DND-41 (cell line): ENCODE measurements around the gene LRRC39.
"Not testable (repeated sequence)": the region's sequence is repeated elsewhere in the genome, so short reads cannot be mapped to it uniquely, and the experiment has no call there.

Experiments used
- ATAC-seq: fragments of 200-7000 bp; cut with Tn5 transposase; 3 replicates; pipeline ENCODE4 v1.9.1; 2021; ENCODE audit warnings: low read depth; ENCODE audit not compliant: insufficient read depth
- DNase-seq: peaks from one replicate; pipeline ENCODE4 v3.0.0-alpha.2; 2020
- H2AFZ ChIP-seq: 2 replicates; pipeline ENCODE4 v1.6.0; 2012; ENCODE audit warnings: low read depth, low read length
- H3K27ac ChIP-seq: 2 replicates; pipeline ENCODE4 v1.5.1; 2012; ENCODE audit warnings: low read length, inconsistent platforms
- H3K27me3 ChIP-seq: fragments of 200-600 bp; sonication (generic); 2 replicates; pipeline ENCODE4 v1.6.0; 2012; ENCODE audit warnings: low read length, mild to moderate bottlenecking, inconsistent platforms; ENCODE audit not compliant: insufficient read depth, poor library complexity
- H3K36me3 ChIP-seq: 2 replicates; pipeline ENCODE4 v1.5.1; 2012; ENCODE audit warnings: low read length, inconsistent platforms; ENCODE audit not compliant: insufficient read depth
- H3K4me1 ChIP-seq: 2 replicates; pipeline ENCODE4 v1.5.1; 2012; ENCODE audit warnings: mild to moderate bottlenecking, low read length; ENCODE audit not compliant: insufficient read depth
- H3K4me2 ChIP-seq: 2 replicates; pipeline ENCODE4 v1.6.0; 2012; ENCODE audit warnings: mild to moderate bottlenecking, moderate library complexity, low read length, inconsistent platforms; ENCODE audit not compliant: insufficient read depth
- H3K4me3 ChIP-seq, 2 experiments: fragments of 200-600 bp in 1 of 2; shearing (Covaris generic) in 1 of 2; 2 replicates each; pipeline ENCODE4 v1.5.1; 2012 to 2016; ENCODE audit warnings: inconsistent platforms in 2 of 2, low read length in 2 of 2, mild to moderate bottlenecking in 2 of 2, low read depth in 1 of 2, moderate library complexity in 1 of 2
- H3K79me2 ChIP-seq: 2 replicates; pipeline ENCODE4 v1.6.0; 2012; ENCODE audit warnings: low read length, inconsistent platforms; ENCODE audit not compliant: insufficient read depth
- H3K9ac ChIP-seq: 2 replicates; pipeline ENCODE4 v1.6.0; 2012; ENCODE audit warnings: low read depth, mild to moderate bottlenecking, inconsistent platforms, low read length, moderate library complexity
- H3K9me3 ChIP-seq: 2 replicates; pipeline ENCODE4 v1.5.1; 2012; ENCODE audit warnings: low read length, moderate library complexity, mild to moderate bottlenecking, inconsistent platforms; ENCODE audit not compliant: insufficient read depth, severe bottlenecking
- H4K20me1 ChIP-seq: 2 replicates; pipeline ENCODE4 v1.6.0; 2012; ENCODE audit warnings: low read length; ENCODE audit not compliant: insufficient read depth
- CTCF ChIP-seq: IDR thresholded peaks from 2 replicates; pipeline ENCODE4 v1.5.1; 2012; ENCODE audit warnings: borderline replicate concordance, low read length, moderate library complexity, mild to moderate bottlenecking; ENCODE audit not compliant: poor library complexity, severe bottlenecking; ENCODE audit errors: extremely low read depth
- EZH2 ChIP-seq: IDR thresholded peaks from 3 replicates; pipeline ENCODE4 v1.6.1; 2012; ENCODE audit warnings: borderline replicate concordance, low read depth, mild to moderate bottlenecking, moderate library complexity, low read length, inconsistent platforms; ENCODE audit not compliant: severe bottlenecking

LRRC39 gene

DNA sequence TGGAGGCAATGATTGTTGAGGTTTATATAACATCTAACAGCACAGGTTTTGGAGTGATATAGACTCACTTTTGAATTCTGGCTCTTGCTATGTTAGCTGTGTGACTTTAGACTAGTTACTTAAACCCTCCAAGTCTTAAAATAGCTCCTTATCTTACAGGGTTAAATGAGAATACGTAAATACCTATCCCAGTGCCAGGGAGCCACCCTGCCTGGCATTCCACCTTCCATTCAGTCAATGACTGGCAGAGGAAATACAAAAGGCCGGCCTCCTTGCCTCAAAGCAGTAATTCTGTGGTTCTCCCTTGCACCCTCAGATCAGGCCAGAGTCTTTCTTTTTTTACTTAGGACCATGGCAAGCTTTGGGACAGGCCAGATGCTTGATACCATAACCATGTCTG, 39.8 kb upstream of the LRRC39 start:
- peaks cover 31% of the 10 kb centered on the region for H3K36me3 ChIP-seq
- H3K79me2 ChIP-seq, result no peaks in the 10 kb centered on the region
- no peak overlapping the region for H3K27ac ChIP-seq
- no peak overlapping the region for H3K4me3 ChIP-seq
- no peak overlapping the region for H3K9ac ChIP-seq
- no peaks in the 10 kb centered on the region for H3K9me3 ChIP-seq
- H3K4me2 ChIP-seq, result no peak overlapping the region
- H4K20me1 ChIP-seq, result no peaks in the 10 kb centered on the region
- TF ChIP-seq CTCF (no peak), EZH2 (no peak)
- ATAC-seq, result no peak
- no peak overlapping the region for H2AFZ ChIP-seq
- no peak for DNase-seq
- peaks cover 3% of the 10 kb centered on the region; the same call in 1 of the 2 replicates for H3K4me1 ChIP-seq
- no peaks in the 10 kb centered on the region for H3K27me3 ChIP-seq

GRCh38 chr1:100215101-100215500, 37.0 kb upstream of the LRRC39 start:
- Histone ChIP-seq H3K4me1 (peaks cover 3% of the 10 kb centered on the region; the same call in 1 of the 2 replicates), H3K4me3 (no peak overlapping the region), H3K27ac (no peak overlapping the region), H3K36me3 (peaks cover 50% of the 10 kb centered on the region), H4K20me1 (no peaks in the 10 kb centered on the region), H3K27me3 (no peaks in the 10 kb centered on the region), H3K4me2 (no peak overlapping the region), H3K9me3 (no peaks in the 10 kb centered on the region), H3K79me2 (no peaks in the 10 kb centered on the region), H2AFZ (no peak overlapping the region), H3K9ac (no peak overlapping the region)
- no peak for ATAC-seq
- DNase-seq, result no peak
- TF ChIP-seq EZH2 (no peak), CTCF (no peak)

DNA sequence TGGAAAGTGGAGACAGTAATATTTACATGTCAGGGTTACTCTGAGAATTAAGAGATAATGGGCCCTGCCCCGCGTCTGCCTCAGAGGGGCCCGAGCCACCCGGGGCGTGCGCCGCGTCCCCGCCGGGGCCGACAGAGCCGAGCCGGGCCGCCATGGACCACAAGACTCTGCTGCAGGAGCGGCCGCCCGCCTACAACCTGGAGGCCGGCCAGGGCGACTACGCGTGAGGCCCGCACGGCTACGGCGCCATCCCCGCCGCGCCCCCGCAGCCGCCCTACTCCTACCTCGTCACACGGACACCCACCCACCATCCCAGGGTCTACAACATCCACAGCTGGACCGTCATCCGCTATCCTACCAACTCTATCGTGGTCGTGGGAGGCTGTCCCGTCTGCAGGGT, 35.1 kb upstream of the LRRC39 start:
- Histone ChIP-seq H2AFZ (no peak overlapping the region), H3K36me3 (peaks cover 58% of the 10 kb centered on the region), H3K4me3 (no peak overlapping the region), H3K27me3 (no peaks in the 10 kb centered on the region), H3K4me2 (no peak overlapping the region), H3K27ac (no peak overlapping the region), H3K79me2 (no peaks in the 10 kb centered on the region), H3K4me1 (no peaks in the 10 kb centered on the region), H3K9me3 (no peaks in the 10 kb centered on the region), H4K20me1 (no peaks in the 10 kb centered on the region), H3K9ac (no peak overlapping the region)
- no peak for TF ChIP-seq EZH2
- no peak for TF ChIP-seq CTCF
- no peak for DNase-seq
- no peak for ATAC-seq

DNA sequence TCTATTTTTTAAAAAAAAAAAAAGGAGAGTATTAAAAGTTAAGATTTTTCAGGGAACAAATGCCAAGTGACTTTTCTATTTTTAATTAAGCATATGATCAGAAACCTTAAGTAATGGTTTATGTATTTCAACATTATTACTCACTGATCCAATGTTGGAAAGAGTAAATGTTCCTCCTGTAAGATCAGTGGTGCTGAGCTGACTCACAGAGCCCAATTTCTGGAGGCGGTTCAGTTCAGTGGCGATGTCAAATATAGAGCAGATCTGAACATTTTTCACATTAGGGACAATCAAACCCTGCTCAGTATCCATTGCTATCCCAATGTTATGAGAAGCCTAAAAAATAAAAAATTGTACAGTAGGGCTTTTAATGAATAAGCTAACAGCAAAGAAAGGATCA, 28.2 kb upstream of the LRRC39 start:
- Histone ChIP-seq H3K4me3 (no peak overlapping the region), H3K4me1 (no peaks in the 10 kb centered on the region), H3K27ac (no peak overlapping the region), H3K36me3 (peaks cover 57% of the 10 kb centered on the region), H3K27me3 (no peaks in the 10 kb centered on the region), H3K79me2 (no peaks in the 10 kb centered on the region), H3K4me2 (no peak overlapping the region), H2AFZ (no peak overlapping the region), H3K9me3 (no peaks in the 10 kb centered on the region), H4K20me1 (no peaks in the 10 kb centered on the region), H3K9ac (no peak overlapping the region)
- ATAC-seq (no peak), DNase-seq (no peak)
- no peak for TF ChIP-seq CTCF
- no peak for TF ChIP-seq EZH2

GRCh38 chr1:100205593-100205992, 27.5 kb upstream of the LRRC39 start:
- H3K79me2 ChIP-seq, H3K4me3 ChIP-seq, ATAC-seq, H3K4me1 ChIP-seq, H2AFZ ChIP-seq, DNase-seq, H3K4me2 ChIP-seq, H3K9ac ChIP-seq, H3K27me3 ChIP-seq, H4K20me1 ChIP-seq, H3K27ac ChIP-seq, H3K9me3 ChIP-seq: not testable (repeated sequence)
- peaks cover 55% of the 10 kb centered on the region for H3K36me3 ChIP-seq
